ENCODE measurements around the gene OTUD4.
"Not testable (repeated sequence)": the region's sequence is repeated elsewhere in the genome, so short reads cannot be mapped to it uniquely, and the experiment has no call there.

Gene OTUD4

GRCh38 chr4:145179861-145180297 is 510 bp downstream of the OTUD4 start:
- not testable (repeated sequence) for DNase-seq (ENCODE audit: low spot score)

GRCh38 chr4:145179281-145179860 is 1.0 kb downstream of the OTUD4 start:
- DNase-seq (ENCODE audit: low spot score): peak; percentile 49

DNA sequence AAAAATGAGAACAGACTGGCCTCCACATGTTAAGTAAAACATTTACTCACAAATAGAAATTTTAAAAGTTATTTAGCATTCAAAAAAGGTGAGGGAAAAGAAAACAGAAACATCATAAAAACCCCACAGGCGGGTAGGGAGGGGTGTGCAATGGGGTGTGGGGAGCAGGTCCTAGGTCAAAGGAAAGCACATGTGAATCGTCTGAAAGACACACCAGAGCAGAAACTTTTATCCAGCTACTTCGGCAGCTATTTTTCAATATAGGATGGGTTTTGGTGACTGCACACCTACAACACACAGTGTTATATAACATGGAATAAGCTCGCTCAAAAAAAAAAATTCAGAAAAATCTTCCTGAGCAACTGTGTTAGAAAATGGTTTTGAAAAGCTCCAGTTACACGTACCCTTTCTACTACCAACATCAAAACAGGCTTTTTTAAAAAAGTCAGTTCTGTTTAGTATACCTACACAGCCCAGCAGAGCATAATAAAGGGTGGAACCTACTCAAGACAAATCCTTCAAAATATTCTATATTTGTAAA is 1.6 kb downstream of the OTUD4 start:
- DNase-seq (ENCODE audit: low spot score): no peak

GRCh38 chr4:145177906-145178538 is 2.4 kb downstream of the OTUD4 start:
- DNase-seq (ENCODE audit: low spot score): no peak

DNA sequence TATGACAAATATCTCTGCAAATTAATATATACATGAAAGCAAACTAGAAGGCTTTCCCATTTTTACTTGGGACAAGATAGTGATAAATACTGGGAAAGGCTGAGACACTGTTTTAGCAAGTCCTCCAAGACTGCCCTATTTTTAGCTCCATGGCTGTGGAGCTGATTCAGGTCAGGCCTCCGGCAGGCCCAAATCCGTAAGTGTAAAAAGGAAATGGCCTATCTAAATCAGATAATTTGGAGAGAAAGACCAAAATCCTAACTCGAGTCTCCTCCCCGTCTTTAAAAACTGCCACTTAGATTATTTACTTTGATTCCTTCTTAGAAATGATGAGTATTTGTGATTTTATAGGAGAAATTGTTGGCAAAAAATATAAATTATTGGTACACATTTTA is 2.9 kb downstream of the OTUD4 start:
- no peak for DNase-seq (ENCODE audit: low spot score)

- DNase-seq (ENCODE audit: low spot score): no peak
These were observed 3.6 kb downstream of the OTUD4 start for GRCh38 chr4:145176641-145177432.

GRCh38 chr4:145171911-145172310 is 8.5 kb downstream of the OTUD4 start:
- DNase-seq (ENCODE audit: low spot score): no peak

DNA sequence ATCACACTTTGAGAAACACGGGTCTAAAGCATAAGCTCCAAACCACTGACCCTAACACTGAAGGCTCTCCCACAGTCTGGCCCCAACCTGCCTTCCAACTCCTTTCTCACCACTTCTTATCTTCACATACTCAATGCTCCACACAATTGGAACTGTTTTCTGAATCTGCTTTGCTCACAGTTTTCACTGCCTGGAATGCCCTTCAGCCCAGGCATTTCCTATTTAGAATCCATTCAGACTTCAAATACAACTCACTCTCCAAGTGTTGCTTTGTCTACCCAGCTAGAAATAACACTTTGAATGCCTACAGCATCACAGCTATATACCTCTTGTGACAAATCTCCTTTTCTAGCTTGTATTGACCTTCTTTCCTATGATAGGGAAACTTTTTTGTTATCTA is 10.2 kb downstream of the OTUD4 start:
- DNase-seq (ENCODE audit: low spot score): no peak

- no peak for DNase-seq (ENCODE audit: low spot score)
These were observed 11.7 kb downstream of the OTUD4 start for GRCh38 chr4:145168581-145169187.

DNA sequence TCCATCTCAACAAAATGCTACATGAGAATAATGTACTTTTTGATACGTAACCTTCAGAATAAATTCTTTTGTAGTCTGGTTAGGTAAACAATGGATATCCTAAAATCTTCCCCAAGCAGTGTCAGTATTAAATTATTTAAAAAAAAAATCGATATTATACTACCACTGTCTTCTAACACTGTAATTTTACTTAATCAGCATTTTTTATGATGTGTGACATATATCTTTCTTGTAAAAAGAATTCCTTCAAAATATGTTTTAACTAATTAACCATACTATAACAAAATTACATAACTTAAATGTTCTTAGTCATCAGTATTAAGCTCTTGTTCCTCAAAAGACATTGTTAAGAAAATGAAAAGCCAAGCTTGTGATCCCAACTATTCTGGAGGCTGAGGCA is 12.5 kb downstream of the OTUD4 start:
- no peak for DNase-seq (ENCODE audit: low spot score)

DNA sequence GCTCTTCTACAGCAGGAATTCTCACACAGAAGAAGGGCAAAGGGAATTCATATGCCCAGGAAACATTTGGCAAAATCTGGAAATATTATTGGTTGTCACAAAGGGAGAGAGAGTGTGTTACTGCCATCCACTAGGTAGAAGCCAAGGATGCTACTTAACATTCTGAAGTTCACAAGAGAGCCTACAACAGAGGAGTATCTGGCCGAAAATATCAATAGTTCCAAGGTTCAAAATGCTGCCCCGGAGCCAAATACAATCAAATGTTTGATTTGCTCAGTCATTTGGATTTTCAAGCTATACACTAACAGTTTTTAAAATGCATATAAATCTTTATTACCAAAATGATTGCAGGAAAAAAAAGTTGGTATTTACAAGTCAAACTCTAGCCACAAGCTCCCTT is 18.8 kb downstream of the OTUD4 start:
- DNase-seq (ENCODE audit: low spot score): no peak

DNA sequence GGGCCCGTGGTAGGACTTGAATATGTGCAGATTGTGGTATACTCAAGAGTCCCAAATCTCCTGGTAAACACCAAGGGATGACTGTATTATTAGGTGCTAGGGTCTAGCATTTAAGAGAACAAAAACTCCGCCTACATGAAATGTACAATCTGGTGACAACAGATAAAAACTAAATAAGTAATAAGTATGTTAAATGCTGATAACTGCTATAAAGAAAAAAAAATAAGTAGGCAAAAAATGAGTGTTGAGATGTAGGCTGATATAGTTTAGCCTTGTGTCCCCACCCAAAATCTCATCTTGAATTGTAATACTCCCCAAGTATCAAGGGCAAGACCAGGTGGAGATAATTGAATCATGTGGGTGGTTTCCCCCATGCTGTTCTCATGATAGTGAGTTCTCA is 23.4 kb downstream of the OTUD4 start:
- DNase-seq (ENCODE audit: low spot score): no peak

DNA sequence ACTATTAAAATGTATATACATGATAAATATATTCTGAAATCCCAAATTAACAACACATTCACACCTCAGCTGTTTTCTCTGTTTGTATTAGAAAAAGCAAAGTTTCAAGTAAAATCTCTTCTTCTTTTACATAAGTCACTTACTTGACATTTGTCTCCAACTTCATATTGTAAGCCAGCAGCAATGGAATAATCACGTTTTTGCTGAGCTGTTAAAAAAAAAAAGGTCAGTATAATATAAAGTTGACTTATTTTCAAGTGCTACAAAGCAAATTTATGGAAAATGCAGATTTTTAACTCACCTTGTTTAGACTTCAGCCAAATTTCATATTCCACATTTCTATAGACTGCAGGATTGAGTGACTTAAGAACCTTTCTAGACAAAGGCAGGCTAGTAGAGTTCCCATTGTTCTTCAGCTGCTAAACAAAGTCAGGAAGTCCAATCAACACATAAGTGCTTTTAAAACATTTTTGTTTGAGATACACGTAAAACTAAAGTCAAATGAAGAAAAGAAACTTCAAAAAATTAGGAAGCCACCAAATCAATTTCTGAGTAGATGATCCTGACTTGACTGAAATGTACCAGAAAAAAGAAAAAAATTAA is 25.0 kb downstream of the OTUD4 start:
- DNase-seq (ENCODE audit: low spot score): no peak

DNA sequence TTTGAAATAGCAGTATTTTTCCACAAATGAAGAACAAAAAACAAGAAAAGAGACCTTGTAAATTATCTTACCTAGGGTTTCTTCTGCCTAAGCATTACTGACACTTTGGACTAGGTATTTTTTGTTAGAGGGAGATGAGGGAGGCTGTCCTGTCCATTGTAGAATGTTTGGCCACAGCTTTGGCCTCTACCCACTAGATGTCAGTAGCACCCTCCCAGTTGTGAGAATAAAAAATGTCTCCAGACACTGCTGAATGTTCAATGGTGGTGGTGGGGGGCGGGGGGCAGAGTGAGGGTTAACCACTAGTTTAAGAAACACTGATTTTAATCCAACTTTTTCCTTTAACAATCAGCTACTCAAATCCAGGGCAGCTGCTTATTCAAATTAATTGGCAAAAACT is 25.8 kb downstream of the OTUD4 start:
- no peak for DNase-seq (ENCODE audit: low spot score)

DNA sequence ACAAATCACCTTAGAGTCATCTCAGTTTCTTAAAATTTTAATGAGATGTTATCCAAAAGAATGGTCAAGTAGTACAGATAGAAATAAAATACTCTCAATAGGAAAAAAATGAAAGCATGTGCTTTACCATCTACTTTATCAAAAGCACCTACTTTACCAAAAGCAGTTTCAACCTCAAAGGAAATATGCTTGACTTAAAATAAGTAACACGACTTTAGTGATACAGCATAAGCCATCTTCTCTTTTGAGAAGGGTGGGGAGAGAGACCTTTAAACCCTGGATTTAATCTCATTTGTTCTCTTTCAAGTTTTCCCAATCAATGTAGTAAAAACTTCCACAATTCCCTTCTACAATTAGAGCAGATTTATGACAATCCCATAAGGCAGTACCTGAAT is 26.5 kb downstream of the OTUD4 start:
- DNase-seq (ENCODE audit: low spot score): no peak

GRCh38 chr4:145153181-145153903 is 27.0 kb downstream of the OTUD4 start:
- DNase-seq (ENCODE audit: low spot score): no peak

GRCh38 chr4:145148980-145149379 is 31.4 kb downstream of the OTUD4 start:
- no peak for DNase-seq (ENCODE audit: low spot score)

GRCh38 chr4:145136219-145136618 is 44.2 kb downstream of the OTUD4 start:
- DNase-seq (ENCODE audit: low spot score): not testable (repeated sequence)

DNA sequence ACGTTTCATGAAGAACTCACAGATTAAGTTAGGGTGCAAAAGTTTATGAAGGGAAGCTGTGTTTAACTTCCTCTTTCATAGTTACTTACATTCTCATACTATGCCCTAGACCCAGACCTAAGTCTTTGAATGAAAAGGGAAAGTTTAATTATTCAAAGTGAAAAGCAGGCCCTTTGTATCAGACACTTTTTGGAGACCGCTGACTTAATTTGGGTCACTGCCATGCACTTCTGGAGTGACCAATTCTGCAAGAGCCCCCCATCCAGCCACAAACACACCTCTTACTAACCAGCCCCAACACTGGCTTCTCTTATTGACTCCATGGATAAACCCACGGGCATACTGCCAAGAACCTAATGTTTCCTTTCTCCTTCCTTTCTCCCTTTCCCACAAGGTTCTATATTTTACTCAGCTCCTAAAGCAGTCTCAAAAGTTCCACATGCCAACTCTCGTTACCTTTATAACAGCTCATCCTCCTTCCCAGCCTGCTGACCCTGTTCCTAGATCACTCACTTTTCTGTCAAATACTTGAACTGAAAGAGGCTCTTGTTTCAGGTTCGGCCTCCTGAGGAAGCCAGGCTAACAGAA is 47.8 kb downstream of the OTUD4 start:
- DNase-seq (ENCODE audit: low spot score): no peak

DNA sequence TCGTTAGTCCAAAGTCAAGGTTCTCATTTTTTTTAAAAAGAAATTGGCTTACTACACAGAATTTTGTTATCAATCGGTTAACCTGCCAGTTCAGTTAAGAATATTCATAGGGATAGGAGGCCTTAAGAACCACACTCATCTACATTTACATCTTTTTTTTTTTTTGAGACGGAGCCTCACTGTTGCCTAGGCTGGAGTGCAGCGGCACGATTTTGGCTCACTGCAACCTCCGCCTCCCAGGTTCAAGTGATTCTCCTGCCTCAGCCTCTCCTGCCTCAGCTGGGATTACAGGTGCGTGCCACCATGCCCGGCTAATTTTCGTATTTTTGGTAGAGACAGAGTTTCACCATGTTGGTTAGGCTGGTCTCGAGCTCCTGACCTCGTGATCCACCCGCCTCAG is 48.5 kb downstream of the OTUD4 start:
- DNase-seq (ENCODE audit: low spot score): no peak

GRCh38 chr4:145130788-145131399 is 49.5 kb downstream of the OTUD4 start:
- no peak for DNase-seq (ENCODE audit: low spot score)

Data from HuH-7 (cell line).